GM18498 (cell line): ENCODE measurements around the gene TLDC2.
"Not testable (repeated sequence)": the region's sequence is repeated elsewhere in the genome, so short reads cannot be mapped to it uniquely, and the experiment has no call there.

Experiments
- ATAC-seq: cut with Tn5 transposase; IDR thresholded peaks from one replicate; pipeline ENCODE4 v1.9.1; 2021; ENCODE audit warnings: mild to moderate bottlenecking, moderate library complexity; ENCODE audit not compliant: unreplicated experiment

The TLDC2 gene

GRCh38 chr20:36866681-36867495 is 9.1 kb upstream of the TLDC2 start:
- ATAC-seq, result no peak

GRCh38 chr20:36871640-36872570 is 4.0 kb upstream of the TLDC2 start:
- no peak for ATAC-seq

- no peak for ATAC-seq
Measured at GRCh38 chr20:36872852-36873251, 3.1 kb upstream of the TLDC2 start.

- ATAC-seq, result no peak
Measured at GRCh38 chr20:36873498-36874189, 2.3 kb upstream of the TLDC2 start.

- ATAC-seq, result not testable (repeated sequence)
Measured at GRCh38 chr20:36875093-36875492, 845 bp upstream of the TLDC2 start.

- no peak for ATAC-seq
Measured at GRCh38 chr20:36876473-36876833, 515 bp downstream of the TLDC2 start.

GRCh38 chr20:36878941-36879340 is 3.0 kb downstream of the TLDC2 start:
- no peak for ATAC-seq

GRCh38 chr20:36880741-36881250 is 4.9 kb downstream of the TLDC2 start:
- ATAC-seq, result no peak

GRCh38 chr20:36881331-36881730 is 5.4 kb downstream of the TLDC2 start:
- no peak for ATAC-seq

- no peak for ATAC-seq
Measured at GRCh38 chr20:36881888-36882287, 6.0 kb downstream of the TLDC2 start.

GRCh38 chr20:36883977-36884535 is 8.1 kb downstream of the TLDC2 start:
- ATAC-seq, result no peak

- no peak for ATAC-seq
Measured at GRCh38 chr20:36885356-36885755, 9.4 kb downstream of the TLDC2 start.

GRCh38 chr20:36886859-36887751 is 11.2 kb downstream of the TLDC2 start:
- peak; percentile 59 for ATAC-seq

- no peak for ATAC-seq
Measured at GRCh38 chr20:36887752-36888090, 11.8 kb downstream of the TLDC2 start.

GRCh38 chr20:36888880-36889516 is 13.1 kb downstream of the TLDC2 start:
- ATAC-seq, result no peak

- ATAC-seq, result no peak
Measured at GRCh38 chr20:36890586-36890985, 14.6 kb downstream of the TLDC2 start.

- ATAC-seq, result no peak
Measured at GRCh38 chr20:36891211-36891610, 15.3 kb downstream of the TLDC2 start.

GRCh38 chr20:36893801-36894200 is 17.9 kb downstream of the TLDC2 start:
- ATAC-seq, result no peak

GRCh38 chr20:36895036-36895435 is 19.1 kb downstream of the TLDC2 start:
- ATAC-seq, result no peak
